ENCODE results near the gene FN3KRP. TPM values are rescaled to one million over a fixed set of nuclear protein-coding genes. Genes with fewer than 3 reads are reported as not detected.
A peak's percentile ranks its signal among the peaks of the same experiment; 100 is the strongest.

FN3KRP gene
- total RNA-seq, 4 donors from 2014 or later, result 16.3 to 39.6 (median 26.8) TPM

- intact Hi-C loops (cut with DNase I; ENCODE audit: low total_unique reads), result no loop called here
- H3K4me3 ChIP-seq, result no peak overlapping the region
- DNase-seq, result no peak
- no peaks in the 10 kb centered on the region for H3K27me3 ChIP-seq
- H3K4me1 ChIP-seq, result peaks cover 0 to 37% (median 23%) of the 10 kb centered on the region in 4 donors
- no peaks in the 10 kb centered on the region for H3K36me3 ChIP-seq
- 79 to 85% methylated on average over 4 to 13 of the region's 13 CpGs for WGBS, 2 donors (ENCODE audit: low coverage in 1 of 2)
- in situ Hi-C loops (cut with MboI; ENCODE audit: low pct_ligation_motif_present in 1 of 4, low pct_unique_long_range_greater_than_20kb in 1 of 4, low sequenced_read_pairs in 3 of 4), result no loop called here
- H3K27ac ChIP-seq, result peak overlapping the region; percentile 79 to 89 (median 88)
- no peaks in the 10 kb centered on the region for H3K9me3 ChIP-seq
- TF ChIP-seq EP300 (IDR thresholded peaks at IDR 0.05; ENCODE audit: low read depth) (no peak), CTCF (IDR thresholded peaks at IDR 0.05) (no peak), POLR2AphosphoS5 (IDR thresholded peaks at IDR 0.05) (no peak), POLR2A (IDR thresholded peaks at IDR 0.05) (no peak)
Observed at GRCh38 chr17:82704886-82705285, 11.6 kb upstream of the FN3KRP start.

GRCh38 chr17:82705756-82706155 lies 10.8 kb upstream of the FN3KRP start:
- no peaks in the 10 kb centered on the region for H3K36me3 ChIP-seq
- in situ Hi-C loops (cut with MboI; ENCODE audit: low pct_ligation_motif_present in 1 of 4, low pct_unique_long_range_greater_than_20kb in 1 of 4, low sequenced_read_pairs in 3 of 4), result no loop called here
- peaks cover 0 to 37% (median 21%) of the 10 kb centered on the region in 4 donors for H3K4me1 ChIP-seq
- H3K27me3 ChIP-seq, result no peaks in the 10 kb centered on the region
- no peak for DNase-seq
- H3K9me3 ChIP-seq, result no peaks in the 10 kb centered on the region
- H3K4me3 ChIP-seq, result no peak overlapping the region
- no peak for TF ChIP-seq EP300 (IDR thresholded peaks at IDR 0.05; ENCODE audit: low read depth)
- TF ChIP-seq POLR2AphosphoS5 (IDR thresholded peaks at IDR 0.05), result no peak
- TF ChIP-seq POLR2A (IDR thresholded peaks at IDR 0.05), result no peak
- no peak for TF ChIP-seq CTCF (IDR thresholded peaks at IDR 0.05)
- no peak overlapping the region for H3K27ac ChIP-seq
- 80 to 87% methylated on average over 2 to 18 of the region's 18 CpGs for WGBS, 2 donors (ENCODE audit: low coverage in 1 of 2)
- intact Hi-C loops (cut with DNase I; ENCODE audit: low total_unique reads), result no loop called here

DNA sequence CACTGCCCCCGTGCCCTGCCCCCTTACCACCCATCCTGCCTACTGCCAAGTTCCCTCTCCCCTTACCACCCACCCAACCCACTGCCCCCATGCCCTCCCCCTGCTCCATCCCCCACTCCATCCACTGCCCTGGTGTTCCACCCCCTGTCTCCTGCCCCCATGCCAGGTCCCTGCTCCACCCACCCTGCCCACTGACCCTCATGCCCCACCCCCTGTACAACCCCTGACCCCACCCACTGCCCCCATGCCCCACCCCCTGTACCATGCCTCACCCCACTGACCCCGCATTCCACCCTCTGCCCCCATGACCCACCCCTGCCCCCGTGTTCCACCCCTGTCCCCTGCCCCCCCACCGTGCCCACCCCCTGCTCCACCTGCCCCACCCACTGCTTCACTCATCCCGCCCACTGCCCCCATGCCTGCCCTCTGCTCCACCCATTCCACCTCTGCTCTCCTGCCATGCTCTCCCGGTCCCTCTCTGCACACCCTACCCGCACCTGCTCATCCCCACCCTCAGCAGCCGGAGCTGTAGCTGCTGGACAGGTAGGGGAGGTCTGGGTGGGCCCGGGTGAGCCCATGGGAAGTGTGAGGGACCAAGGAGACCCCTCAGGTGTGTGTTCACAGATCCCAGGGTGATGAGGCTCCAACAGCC lies 7.4 kb upstream of the FN3KRP start:
- Histone ChIP-seq H3K36me3 (no peaks in the 10 kb centered on the region), H3K27me3 (no peaks in the 10 kb centered on the region), H3K9me3 (no peaks in the 10 kb centered on the region), H3K27ac (no peak overlapping the region), H3K4me3 (no peak overlapping the region), H3K4me1 (peaks cover 0 to 14% (median 5%) of the 10 kb centered on the region in 4 donors)
- no peak for TF ChIP-seq EP300 (IDR thresholded peaks at IDR 0.05; ENCODE audit: low read depth)
- TF ChIP-seq POLR2AphosphoS5 (IDR thresholded peaks at IDR 0.05), result no peak
- TF ChIP-seq CTCF (IDR thresholded peaks at IDR 0.05), result no peak
- TF ChIP-seq POLR2A (IDR thresholded peaks at IDR 0.05), result no peak
- intact Hi-C loops (cut with DNase I; ENCODE audit: low total_unique reads), result no loop called here
- in situ Hi-C loops (cut with MboI; ENCODE audit: low pct_ligation_motif_present in 1 of 4, low pct_unique_long_range_greater_than_20kb in 1 of 4, low sequenced_read_pairs in 3 of 4), result no loop called here
- WGBS, 2 donors (ENCODE audit: low coverage in 1 of 2), result no CpG with 5 or more reads among the region's 9 CpGs
- DNase-seq, result no peak

DNA sequence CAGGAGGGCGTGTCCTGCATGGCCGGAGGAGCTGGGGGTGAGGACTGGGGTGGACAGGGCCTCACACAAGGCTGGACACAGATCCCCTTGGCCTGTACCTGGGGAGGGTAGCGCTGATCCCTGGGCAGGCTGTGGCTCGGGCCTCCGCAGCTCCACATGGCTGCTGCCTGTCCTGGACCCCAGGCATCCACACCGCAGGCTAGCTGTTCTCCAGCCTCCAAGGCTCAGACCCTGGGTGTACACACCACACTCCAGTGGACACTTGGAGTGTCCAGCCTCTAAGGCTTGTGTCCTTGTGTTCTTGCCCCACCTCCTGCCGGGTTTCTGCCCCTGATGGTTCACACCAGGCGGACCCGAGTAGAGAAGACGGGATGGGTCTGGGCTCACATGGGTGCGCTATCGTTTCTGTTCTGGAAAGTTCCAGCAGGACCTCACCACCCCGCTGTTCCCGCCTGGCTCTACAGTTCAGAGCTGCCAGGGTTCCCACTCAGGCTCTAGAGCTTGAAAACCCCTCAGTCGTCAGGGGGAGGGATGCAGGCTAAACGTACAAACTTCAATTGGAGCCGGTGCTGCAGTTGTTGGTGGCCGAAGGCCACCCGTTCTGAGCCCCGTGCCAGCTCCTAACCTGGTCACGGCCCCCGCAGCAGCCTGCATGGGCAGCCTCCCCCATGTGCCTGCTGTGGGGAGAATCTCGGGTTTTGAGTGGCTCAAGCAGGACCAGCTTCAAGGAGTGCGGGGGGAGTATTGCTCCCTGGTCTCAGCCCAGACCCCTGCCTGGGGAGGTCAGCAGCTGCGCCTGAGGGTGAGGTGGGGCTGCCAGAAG lies 6.6 kb upstream of the FN3KRP start:
- WGBS, 2 donors (ENCODE audit: low coverage in 1 of 2), result 87% methylated on average over 25 of the region's 25 CpGs; no CpG with 5 or more reads in 1 of the 2 donors
- intact Hi-C loops (cut with DNase I; ENCODE audit: low total_unique reads), result no loop called here
- H3K4me3 ChIP-seq, result no peak overlapping the region
- in situ Hi-C loops (cut with MboI; ENCODE audit: low pct_ligation_motif_present in 1 of 4, low pct_unique_long_range_greater_than_20kb in 1 of 4, low sequenced_read_pairs in 3 of 4), result no loop called here
- peaks cover 0 to 8% (median 1%) of the 10 kb centered on the region in 4 donors for H3K4me1 ChIP-seq
- DNase-seq, result no peak
- H3K36me3 ChIP-seq, result no peaks in the 10 kb centered on the region
- H3K9me3 ChIP-seq, result no peaks in the 10 kb centered on the region
- TF ChIP-seq POLR2A (IDR thresholded peaks at IDR 0.05) (no peak), CTCF (IDR thresholded peaks at IDR 0.05) (no peak), EP300 (IDR thresholded peaks at IDR 0.05; ENCODE audit: low read depth) (no peak), POLR2AphosphoS5 (IDR thresholded peaks at IDR 0.05) (no peak)
- H3K27me3 ChIP-seq, result no peaks in the 10 kb centered on the region
- no peak overlapping the region for H3K27ac ChIP-seq

All from transverse colon (tissue), 4 donors.